Fibroblast of mammary gland (primary cell): Measurements from ENCODE around the gene STXBP5.

Source experiments
- DNase-seq: peaks from one replicate; pipeline ENCODE4 v3.0.0-alpha.2; 2010; ENCODE audit warnings: low read depth
- H3K4me3 ChIP-seq: 2 replicates; pipeline ENCODE4 v1.5.1; 2011; ENCODE audit warnings: low read depth, mild to moderate bottlenecking, low read length, moderate library complexity; ENCODE audit not compliant: control insufficient read depth
- TF ChIP-seq, protein P1 (sequence below): conservative IDR thresholded peaks from 2 replicates; pipeline ENCODE4 v1.5.1; 2011; ENCODE audit warnings: low read depth, low read length, inconsistent platforms; ENCODE audit not compliant: control insufficient read depth, insufficient read depth

Gene STXBP5

DNA sequence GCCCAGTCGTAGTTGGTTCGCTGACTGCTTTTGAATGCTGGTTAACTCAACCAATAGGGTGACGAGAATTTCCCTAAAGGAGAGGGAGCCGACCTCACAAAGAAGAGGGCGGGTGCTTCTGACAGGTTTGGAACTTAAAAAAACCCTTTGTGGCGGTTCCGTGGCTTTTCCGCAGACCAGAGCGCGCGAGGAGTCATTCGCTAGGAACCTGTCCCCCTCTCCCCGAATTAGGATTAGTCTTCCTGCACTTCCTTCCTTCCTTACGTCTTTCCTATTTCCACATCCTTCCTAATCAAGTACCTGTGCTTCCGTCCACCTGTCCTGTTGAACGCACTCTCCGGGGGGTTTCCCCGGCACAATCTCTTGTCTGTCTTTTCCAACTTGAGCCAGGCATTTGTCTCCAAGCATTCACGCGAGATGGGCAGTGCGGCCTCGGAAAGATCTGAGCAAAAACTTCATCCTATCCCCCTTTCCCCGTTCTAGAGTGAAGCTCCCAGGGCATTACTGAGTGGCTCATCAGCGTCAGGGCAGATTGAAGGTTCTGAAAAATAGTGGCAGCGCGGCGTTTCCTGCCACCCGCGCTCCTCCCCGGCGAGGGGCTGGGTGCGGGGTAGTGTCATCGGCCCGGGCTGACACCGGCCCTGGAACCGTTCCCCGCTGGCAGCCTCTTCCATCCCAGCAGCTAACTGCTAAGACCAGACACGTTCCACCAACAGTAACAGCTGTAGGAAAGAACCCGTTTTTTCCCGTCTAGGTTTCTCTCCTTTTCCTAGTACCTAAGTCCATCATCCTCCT lies 1.5 kb upstream of the STXBP5 start:
- peak overlapping the region; percentile 81 for H3K4me3 ChIP-seq
- TF ChIP-seq, protein P1, sequence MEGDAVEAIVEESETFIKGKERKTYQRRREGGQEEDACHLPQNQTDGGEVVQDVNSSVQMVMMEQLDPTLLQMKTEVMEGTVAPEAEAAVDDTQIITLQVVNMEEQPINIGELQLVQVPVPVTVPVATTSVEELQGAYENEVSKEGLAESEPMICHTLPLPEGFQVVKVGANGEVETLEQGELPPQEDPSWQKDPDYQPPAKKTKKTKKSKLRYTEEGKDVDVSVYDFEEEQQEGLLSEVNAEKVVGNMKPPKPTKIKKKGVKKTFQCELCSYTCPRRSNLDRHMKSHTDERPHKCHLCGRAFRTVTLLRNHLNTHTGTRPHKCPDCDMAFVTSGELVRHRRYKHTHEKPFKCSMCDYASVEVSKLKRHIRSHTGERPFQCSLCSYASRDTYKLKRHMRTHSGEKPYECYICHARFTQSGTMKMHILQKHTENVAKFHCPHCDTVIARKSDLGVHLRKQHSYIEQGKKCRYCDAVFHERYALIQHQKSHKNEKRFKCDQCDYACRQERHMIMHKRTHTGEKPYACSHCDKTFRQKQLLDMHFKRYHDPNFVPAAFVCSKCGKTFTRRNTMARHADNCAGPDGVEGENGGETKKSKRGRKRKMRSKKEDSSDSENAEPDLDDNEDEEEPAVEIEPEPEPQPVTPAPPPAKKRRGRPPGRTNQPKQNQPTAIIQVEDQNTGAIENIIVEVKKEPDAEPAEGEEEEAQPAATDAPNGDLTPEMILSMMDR = no peak
- DNase-seq = peak; percentile 98

DNA sequence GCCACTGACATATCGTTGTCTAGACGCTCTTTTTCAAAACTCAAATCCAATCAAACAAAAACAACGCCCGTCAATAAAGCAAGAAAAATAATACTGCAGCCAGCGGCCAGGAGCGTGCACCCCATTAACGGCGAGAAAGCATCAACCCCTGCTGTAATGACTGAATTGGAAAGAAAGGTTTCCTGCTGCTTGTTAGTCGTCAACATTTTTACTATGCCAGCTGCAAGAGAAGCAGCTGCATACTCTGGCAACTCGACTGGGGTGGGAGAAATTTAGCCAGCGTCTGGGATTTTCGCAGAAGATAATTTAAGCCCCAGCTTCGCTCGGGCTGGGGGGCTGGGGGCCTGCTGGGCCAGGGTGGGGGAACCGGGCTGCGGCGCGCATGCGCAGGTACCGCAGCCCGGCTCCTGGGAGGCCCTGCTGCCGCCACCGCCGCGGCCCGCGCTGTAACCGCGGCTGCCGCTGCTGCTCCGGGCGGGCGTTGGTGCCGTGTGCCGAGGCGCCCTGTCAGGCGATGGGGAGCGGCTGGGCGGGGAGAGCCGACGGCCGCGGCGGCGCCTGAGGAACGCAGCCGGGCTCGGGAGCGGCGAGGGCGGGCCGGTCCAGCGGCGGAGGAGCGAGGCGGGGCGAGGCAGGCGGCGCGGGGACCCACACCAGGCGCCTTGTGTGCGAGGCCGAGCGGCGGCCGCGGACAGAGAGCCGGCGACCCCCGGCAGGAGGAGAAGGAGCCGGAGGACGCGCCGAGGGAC lies 732 bp upstream of the STXBP5 start:
- TF ChIP-seq, protein P1 = no peak
- peak; percentile 68 for DNase-seq
- peak overlapping the region; percentile 81 for H3K4me3 ChIP-seq

DNA sequence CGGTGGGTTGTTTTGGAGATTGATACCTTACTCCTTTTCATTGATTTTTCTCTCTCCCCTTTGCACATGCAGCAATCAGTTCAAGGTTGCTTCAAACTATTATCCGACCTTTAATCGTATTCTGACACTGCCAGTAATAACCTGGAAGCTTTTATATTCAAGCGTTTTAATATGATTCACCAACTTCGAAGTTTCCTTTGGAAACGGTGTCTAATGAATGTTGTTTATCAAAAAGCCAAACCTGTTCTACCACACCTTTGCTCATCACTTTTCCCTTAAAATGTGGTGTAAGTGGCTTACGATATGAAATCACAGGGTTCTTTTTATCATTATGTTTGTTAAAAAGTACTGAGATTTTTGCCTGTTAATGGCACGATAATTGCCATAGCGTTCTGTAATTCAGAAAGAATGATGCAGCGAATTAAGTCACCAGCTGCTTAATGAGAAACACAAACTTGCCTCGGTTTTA lies 660 bp downstream of the STXBP5 start:
- TF ChIP-seq, protein P1 = no peak
- peak overlapping the region; percentile 82 for H3K4me3 ChIP-seq
- DNase-seq = peak; percentile 42

DNA sequence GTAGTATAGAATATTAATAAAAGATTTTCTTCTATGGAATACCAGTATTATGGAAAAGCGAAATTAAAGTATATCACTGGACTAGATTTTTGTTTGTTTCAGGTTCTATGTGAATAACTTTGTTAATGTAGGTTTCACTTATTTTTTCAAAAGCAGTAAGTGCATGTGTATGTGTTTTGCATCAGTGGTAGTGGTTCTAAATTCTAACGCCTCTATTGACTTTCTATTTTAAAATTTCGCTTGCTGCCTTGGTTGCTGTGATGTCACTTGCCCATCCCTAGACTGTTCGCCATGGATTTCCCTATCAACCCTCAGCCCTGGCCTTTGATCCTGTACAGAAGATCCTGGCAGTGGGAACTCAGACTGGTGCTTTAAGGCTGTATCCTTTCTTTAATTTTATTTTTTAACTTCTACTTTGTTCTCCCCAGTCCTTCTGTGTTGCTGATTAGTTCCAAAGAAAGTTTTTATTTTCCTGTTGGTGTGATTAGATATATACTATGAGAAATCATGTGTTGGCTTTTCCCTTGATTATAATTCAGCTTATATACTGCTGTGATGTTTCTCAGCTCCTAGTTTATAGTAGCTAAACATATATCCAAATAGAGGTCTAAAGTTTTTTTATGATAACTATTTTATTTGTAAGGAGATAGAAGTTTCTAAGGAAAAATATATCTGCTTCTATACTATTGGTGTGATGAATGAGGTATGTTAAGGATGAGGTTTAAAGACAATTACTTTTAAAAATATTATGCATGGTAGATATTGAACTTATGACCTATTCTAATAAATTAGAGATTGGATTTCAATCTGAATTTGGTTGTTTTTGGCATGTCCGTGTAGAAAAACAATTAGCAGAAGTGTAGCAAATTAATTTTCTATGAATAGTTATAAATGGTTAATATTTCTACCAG lies 1.7 kb downstream of the STXBP5 start:
- peak overlapping the region; percentile 82 for H3K4me3 ChIP-seq
- DNase-seq = peak; percentile 78
- TF ChIP-seq, protein P1 = no peak

DNA sequence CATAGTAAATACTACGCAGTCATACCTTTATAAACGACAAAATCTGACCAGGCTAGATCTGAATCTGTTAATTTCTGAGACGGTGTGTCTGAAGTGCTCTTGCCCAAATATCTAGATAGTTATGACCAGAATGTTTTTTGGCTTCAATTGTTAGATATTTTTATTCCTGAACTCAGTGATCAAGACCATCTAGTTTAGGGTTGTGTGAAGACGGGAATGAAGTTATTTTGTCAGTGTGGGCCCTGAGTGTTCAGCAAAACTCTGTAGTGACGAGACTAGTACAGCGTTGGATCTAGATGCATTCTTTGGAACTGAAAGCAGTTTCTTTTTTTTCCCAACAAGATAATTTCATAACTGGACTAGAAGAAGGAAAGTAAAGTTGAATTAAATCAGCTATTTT lies 3.1 kb downstream of the STXBP5 start:
- TF ChIP-seq, protein P1 = no peak
- H3K4me3 ChIP-seq = peak overlapping the region; percentile 82
- DNase-seq = peak; percentile 54
